ENCODE data around the gene THUMPD1.
"Not testable (repeated sequence)": the region's sequence is repeated elsewhere in the genome, so short reads cannot be mapped to it uniquely, and the experiment has no call there.

THUMPD1 gene

DNA sequence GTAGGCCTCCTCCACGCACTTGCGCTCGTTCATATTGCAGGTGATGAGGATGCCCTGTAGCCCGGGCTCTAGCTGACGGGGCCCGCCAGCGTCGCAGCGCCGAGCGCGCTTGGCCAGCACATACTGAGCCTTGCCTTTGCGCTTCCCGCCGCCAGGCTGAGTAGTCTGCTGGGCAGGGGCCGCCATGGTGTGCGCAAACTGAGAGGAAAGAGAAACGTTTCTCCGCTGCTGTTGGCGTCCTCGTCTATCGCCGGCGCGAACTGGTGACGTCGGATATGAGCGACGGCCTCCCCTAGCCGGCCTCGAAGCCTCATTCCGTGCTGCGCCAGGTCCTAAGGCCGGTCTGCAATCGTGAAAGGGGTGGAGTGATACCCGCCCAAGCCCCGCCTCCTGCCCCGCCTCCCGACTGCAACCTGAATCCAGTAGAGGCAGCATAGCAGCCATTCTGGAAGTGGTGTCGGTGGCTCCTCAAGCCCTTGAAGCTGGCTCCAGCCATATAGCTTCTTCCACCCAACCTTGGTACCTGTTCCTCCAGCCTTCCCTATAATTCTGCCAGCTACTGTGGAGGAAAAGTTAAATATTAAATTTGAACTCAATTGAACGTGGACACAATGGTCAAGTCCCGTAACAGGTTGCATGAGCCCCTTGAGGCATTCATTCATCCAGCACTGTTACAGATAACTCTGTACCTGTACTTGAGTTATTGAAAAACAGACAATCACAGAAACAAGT is at the start of gene THUMPD1:
Gene THUMPD1, minus strand, starts transcription at position 265 of the 732 bp plus-strand sequence. Its CDS starts 79 bp downstream, at position 186.
- DNase-seq (ENCODE audit: low spot score) = peak; percentile 97

GRCh38 chr16:20789130-20789529 is 47.5 kb upstream of the THUMPD1 start:
- DNase-seq (ENCODE audit: low spot score) = no peak

DNA sequence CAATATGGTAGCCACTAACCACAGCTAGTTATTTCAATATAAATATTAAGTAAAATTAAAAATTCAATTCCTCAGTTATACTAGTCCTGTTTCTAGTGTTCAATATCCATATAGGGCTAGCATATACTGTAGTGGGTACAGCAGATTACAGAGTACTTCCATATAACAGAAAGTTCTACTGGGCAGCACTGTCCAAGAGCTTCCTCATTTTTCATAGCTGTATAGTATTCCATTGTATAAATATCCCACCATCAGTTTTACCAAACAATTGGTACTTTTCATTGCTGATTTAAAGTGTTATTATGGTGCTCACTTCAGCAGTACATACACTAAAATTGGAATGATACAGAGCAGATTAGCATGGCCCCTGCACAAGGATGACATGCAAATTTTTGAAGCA is 42.6 kb upstream of the THUMPD1 start:
- DNase-seq (ENCODE audit: low spot score) = no peak

DNA sequence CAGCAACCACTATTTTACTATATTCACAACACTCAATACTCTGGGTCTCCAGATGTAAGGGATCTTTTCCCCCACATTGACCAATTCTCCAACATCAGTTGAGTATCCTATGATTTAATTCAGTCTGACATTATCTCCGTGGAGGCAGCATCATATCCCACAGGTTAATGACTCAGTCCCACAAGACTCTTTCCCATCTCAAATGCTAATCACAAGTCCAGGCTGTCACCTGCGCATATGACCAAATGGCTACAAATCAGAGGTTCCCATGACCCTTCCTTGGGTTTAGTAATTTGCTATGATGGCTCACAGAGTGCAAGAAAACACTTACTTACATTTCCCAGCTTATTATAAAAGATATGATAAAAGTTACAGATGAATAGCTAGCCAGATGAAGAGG is 40.9 kb upstream of the THUMPD1 start:
- no peak for DNase-seq (ENCODE audit: low spot score)

GRCh38 chr16:20781697-20782096 is 40.1 kb upstream of the THUMPD1 start:
- no peak for DNase-seq (ENCODE audit: low spot score)

DNA sequence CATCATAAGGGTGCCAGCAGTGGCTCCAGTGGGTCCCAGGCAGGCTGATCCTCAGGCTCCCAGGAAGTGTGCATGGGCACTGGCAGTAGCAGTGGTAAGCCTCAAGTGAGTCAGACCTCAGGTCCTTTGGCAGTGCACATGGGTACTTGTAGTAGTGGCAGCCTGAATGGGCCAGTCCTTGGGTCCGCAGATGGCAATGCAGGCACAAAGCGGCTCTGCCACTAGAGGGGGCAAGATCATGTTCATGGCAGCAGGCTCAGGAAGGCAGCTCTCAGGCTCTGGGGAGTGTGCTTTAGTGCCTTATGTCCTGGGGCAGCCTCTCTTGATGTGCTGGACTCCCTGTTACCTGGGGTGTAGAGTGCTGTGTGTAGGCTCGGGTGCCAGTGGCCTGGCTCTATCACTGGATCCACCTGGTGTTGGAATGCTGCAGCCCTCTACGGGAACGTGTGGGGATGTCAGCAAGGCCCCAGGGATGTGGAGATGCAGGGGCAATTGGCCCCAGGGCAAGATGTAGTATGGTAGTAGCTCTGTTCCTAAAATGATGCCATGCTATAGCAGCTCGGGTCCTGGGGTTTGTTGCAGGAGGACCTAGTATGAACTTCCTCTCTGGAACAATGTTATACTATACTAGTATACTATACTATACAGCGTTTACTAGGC is 33.2 kb upstream of the THUMPD1 start:
- DNase-seq (ENCODE audit: low spot score) = peak; percentile 69

GRCh38 chr16:20773679-20774078 is 32.1 kb upstream of the THUMPD1 start:
- no peak for DNase-seq (ENCODE audit: low spot score)

GRCh38 chr16:20768818-20769217 is 27.2 kb upstream of the THUMPD1 start:
- no peak for DNase-seq (ENCODE audit: low spot score)

DNA sequence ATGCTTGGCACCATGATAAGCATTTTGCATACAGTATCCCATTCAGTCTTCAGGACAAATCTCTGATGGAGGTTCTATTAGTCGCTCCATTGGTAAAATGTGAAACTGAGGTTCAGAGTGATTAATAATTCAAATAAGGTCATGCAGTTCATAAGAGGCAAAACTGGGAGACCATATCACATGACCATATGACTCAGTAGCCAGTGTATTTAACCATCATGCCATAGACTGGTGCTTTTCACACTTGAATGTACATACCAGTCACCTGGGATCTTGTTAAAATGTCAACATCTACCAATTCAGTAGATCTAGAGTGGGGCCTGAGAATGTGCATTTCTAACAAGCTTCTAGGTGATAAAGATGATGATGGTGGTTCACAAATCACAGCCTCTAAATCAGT is 26.5 kb upstream of the THUMPD1 start:
- DNase-seq (ENCODE audit: low spot score) = no peak

DNA sequence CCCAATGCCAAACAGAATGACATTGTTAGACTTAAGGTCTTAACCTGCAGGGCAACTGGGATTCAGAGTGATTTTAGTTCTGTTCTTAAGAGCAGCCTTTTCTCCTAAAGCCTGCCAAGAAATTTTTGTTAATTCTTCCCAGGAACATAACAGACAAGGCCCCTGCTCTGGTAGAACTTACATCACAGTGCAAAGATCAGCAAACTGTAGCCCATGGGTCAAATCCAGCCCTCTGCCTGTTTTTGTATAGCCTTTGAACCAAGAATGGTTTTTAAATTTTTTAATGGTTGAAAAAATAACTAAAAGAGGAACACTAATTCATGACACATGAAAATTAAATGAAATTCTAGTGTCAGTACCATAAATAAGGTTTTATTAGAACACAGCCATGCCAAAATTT is 26.0 kb upstream of the THUMPD1 start:
- no peak for DNase-seq (ENCODE audit: low spot score)

GRCh38 chr16:20766294-20766693 is 24.7 kb upstream of the THUMPD1 start:
- no peak for DNase-seq (ENCODE audit: low spot score)

GRCh38 chr16:20765732-20766131 is 24.1 kb upstream of the THUMPD1 start:
- DNase-seq (ENCODE audit: low spot score) = no peak

DNA sequence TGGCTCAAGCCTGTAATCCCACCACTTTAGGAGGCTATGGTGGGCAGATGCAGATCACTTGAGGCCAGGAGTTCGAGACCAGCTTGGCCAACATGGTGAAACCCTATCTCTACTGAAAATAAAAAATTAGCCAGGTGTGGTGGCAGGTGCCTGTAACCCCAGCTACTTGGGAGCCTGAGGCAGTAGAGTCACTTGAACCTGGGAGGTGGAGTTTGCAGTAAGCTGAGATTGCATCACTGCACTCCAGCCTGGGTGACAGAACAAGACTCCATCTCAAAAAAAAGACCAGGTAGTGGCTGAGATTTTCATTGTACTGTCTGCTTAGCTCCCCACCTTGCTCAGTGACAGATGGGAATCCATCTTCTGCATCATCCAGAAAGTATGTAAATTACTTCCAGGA is 22.8 kb upstream of the THUMPD1 start:
- not testable (repeated sequence) for DNase-seq (ENCODE audit: low spot score)

GRCh38 chr16:20763461-20764232 is 22.0 kb upstream of the THUMPD1 start, which contains the start of gene ACSM3:
ACSM3 (plus strand) TSS chr16:20764014; CDS start chr16:20770035, 6,021 bp downstream.
- DNase-seq (ENCODE audit: low spot score) = peak; percentile 63

DNA sequence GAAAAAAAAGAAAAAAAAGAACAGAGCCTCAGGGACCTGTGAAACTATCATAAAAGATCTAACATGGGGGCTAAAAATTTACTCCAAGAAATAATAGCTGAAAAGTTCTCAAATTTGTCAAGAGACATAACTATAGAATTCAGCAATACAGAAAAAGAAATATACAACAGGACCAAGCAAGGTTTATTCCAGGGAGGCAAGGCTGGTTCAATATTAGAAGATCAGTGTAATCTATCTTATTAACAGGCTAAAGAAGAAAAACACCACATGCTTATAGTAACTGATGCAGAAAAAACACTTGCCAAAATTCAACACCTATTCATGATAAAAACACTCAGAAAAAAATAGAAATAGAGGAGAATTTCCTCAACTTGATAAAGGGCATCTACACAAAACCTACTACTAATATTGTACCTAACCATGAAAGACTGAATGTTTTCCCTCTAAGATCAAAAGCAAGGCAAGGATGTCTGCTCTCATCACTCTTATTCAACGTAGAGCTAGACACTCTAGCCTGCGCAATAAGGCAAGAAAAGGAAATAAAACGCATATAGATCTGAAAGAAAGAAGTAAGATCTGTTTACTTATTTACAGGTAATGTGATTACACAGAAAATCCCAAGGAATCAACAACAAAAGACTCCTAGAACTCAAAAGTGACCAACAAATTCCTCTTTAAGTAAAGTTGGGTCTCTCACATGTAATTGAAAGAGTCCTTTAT is 20.9 kb upstream of the THUMPD1 start:
- no peak for DNase-seq (ENCODE audit: low spot score)

GRCh38 chr16:20761175-20761574 is 19.6 kb upstream of the THUMPD1 start:
- DNase-seq (ENCODE audit: low spot score) = no peak

- no peak for DNase-seq (ENCODE audit: low spot score)
Measured at GRCh38 chr16:20760346-20760745, 18.7 kb upstream of the THUMPD1 start.

DNA sequence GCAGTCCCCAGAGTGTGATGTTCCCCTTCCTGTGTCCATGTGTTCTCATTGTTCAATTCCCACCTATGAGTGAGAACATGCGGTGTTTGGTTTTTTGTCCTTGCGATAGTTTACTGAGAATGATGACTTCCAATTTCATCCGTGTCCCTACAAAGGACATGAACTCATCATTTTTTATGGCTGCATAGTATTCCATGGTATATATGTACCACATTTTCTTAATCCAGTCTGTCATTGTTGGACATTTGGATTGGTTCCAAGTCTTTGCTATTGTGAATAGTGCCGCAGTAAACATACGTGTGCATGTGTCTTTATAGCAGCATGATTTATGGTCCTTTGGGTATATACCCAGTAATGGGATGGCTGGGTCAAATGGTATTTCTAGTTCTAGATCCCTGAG is 14.2 kb upstream of the THUMPD1 start:
- not testable (repeated sequence) for DNase-seq (ENCODE audit: low spot score)

- no peak for DNase-seq (ENCODE audit: low spot score)
Measured at GRCh38 chr16:20755238-20755637, 13.6 kb upstream of the THUMPD1 start.

DNA sequence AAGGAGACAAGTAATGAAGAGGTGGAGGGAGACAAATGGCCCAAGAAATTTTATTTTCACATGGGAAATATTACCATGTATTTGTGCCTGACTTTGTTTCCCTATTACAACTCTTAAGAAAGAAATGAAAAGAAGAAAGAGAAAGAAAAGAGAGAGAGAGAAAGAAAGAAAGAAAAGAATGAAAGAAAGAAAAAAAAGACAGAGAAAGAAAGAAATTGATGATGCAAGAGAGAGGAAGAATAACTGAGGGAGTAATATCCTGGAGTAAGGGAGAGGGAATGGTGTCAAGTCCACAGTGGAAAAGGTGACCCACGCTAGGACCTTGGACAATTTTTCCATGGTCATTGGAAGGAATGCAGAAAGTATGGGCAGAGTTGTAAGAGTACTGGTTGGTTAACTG is 12.1 kb upstream of the THUMPD1 start:
- DNase-seq (ENCODE audit: low spot score) = no peak

DNA sequence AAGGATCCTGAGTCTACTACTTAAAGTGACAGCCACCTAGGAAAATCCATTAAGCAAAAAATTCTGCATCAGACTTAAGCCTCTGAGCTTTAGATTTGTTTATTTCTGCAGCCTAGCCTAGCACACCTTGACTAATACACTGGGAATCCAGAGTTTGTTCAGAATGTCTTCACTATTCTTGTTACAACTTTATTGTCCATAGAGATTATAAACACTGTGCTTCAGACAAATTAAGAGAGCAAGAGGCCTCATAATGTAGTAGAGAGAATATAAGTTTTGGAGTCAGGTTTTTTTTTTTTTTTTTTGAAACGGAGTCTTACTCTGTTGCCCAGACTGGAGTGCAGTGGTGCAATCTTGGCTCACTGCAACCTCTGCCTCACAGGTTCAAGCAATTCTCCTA is 8.9 kb upstream of the THUMPD1 start:
- DNase-seq (ENCODE audit: low spot score) = no peak

DNA sequence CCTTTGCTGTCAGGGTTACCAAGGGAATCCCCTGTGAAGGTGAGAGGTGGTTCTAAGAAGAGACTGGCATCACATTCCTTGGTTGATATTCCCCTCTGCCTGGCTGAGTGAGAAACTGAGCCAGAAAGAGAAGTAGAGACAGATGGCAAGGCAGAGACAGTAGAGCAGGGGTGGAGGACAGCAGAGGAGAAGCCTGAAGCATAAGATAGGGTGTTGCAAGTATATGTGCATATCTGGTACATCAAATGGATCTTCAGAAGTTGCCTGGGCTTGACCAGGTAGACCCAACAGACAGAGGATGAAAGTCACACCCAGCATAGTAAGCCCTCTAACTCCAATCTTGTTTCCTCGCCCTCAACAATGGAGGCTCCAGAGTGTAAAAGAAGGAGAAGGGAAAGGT is 7.9 kb upstream of the THUMPD1 start:
- DNase-seq (ENCODE audit: low spot score) = no peak
